CD4-positive, alpha-beta T cell (primary cell): ENCODE measurements around the gene PASK. TPM values are rescaled to one million over a fixed set of nuclear protein-coding genes. Genes with fewer than 3 reads are reported as not detected.

Source experiments
- ATAC-seq: fragments of 200-7000 bp; cut with Tn5 transposase; one replicate; pipeline ENCODE4 v1.10.0; 2022; ENCODE audit warnings: mild to moderate bottlenecking; ENCODE audit not compliant: poor library complexity
- CTCF ChIA-PET: fragments of 350-600 bp; sonication (Branson Sonifier 250); formaldehyde crosslinking; loops from one replicate; lab custom pipeline; 2021; ENCODE audit warnings: antibody characterized with exemption, inconsistent platforms; lab: Charles Lee
- POLR2A ChIA-PET: fragments of 350-600 bp; sonication (Branson Sonifier 250); formaldehyde crosslinking; loops from one replicate; lab custom pipeline; 2021; ENCODE audit warnings: antibody characterized with exemption, inconsistent platforms; lab: Charles Lee
- DNase-seq, 14 experiments: peaks; one replicate each; pipeline ENCODE4 v3.0.0-alpha.2; 2013 to 2020; ENCODE audit warnings: mixed read lengths in 2 of 14
- H3K27ac ChIP-seq, 2 donors: one replicate each; pipeline versions ENCODE4 v1.5.1 to v1.7.0; 2013; ENCODE audit warnings: low read length in 2 of 2, low read depth in 1 of 2, mild to moderate bottlenecking in 1 of 2
- H3K27me3 ChIP-seq, 2 experiments: 1 replicate in 1 of 2; 2 replicates in 1 of 2; pipeline versions ENCODE4 v1.6.1 to v1.7.0; 2013; ENCODE audit warnings: low read length in 2 of 2, control low read depth in 1 of 2, mild to moderate bottlenecking in 1 of 2, moderate library complexity in 1 of 2; ENCODE audit not compliant: insufficient read depth in 2 of 2, control insufficient read depth in 1 of 2
- H3K36me3 ChIP-seq: one replicate; pipeline ENCODE4 v1.6.1; 2013; ENCODE audit warnings: low read length, control low read depth; ENCODE audit not compliant: insufficient read depth
- H3K4me1 ChIP-seq: one replicate; pipeline ENCODE4 v1.6.1; 2013; ENCODE audit warnings: low read length, control low read depth; ENCODE audit not compliant: insufficient read depth
- H3K4me3 ChIP-seq: one replicate; pipeline ENCODE4 v1.5.1; 2013; ENCODE audit warnings: mild to moderate bottlenecking, low read length, moderate library complexity
- H3K9me3 ChIP-seq, 2 experiments: 1 replicate in 1 of 2; 2 replicates in 1 of 2; pipeline versions ENCODE4 v1.6.1 to v1.7.0; 2013; ENCODE audit warnings: low read length in 2 of 2, mild to moderate bottlenecking in 2 of 2, control low read depth in 1 of 2, moderate library complexity in 1 of 2; ENCODE audit not compliant: control insufficient read depth in 1 of 2, insufficient read depth in 1 of 2
- H3K27ac Mint-ChIP-seq: one replicate; pipeline ENCODE4 v1.8.0; 2020; ENCODE audit warnings: mixed read lengths
- H3K27me3 Mint-ChIP-seq: one replicate; pipeline ENCODE4 v1.8.0; 2021; ENCODE audit warnings: mixed read lengths
- H3K36me3 Mint-ChIP-seq: one replicate; pipeline ENCODE4 v1.8.0; 2021; ENCODE audit warnings: low read depth, mixed read lengths
- H3K4me1 Mint-ChIP-seq: one replicate; pipeline ENCODE4 v1.8.0; 2021; ENCODE audit warnings: low read depth, mixed read lengths
- H3K4me3 Mint-ChIP-seq: one replicate; pipeline ENCODE4 v1.8.0; 2020; ENCODE audit warnings: mild to moderate bottlenecking, mixed read lengths
- H3K9me3 Mint-ChIP-seq: one replicate; pipeline ENCODE4 v1.8.0; 2020; ENCODE audit warnings: mixed read lengths
- intact Hi-C, 2 experiments: fragments of 100-400 bp; cut with DNase I in 1 of 2; cut with micrococcal nuclease in 1 of 2; formaldehyde crosslinking; loops; one replicate each; pipeline versions ENCODE4 v1.15.1 to v1.9.0; 2023 to 2025; cut with DNase I, micrococcal nuclease
- total RNA-seq, 174 experiments: library from RNA in 2 of 174; stranded (reverse) in 2 of 174; gene quantifications; one replicate each; pipeline ENCODE4 v1.2.3 and lab custom pipeline; 2021 to 2026
- TF ChIP-seq, protein P1 (sequence below): fragments of 200-600 bp; IDR thresholded peaks from one replicate; pipeline ENCODE4 v1.8.0; 2022; ENCODE audit warnings: antibody characterized with exemption, mild to moderate bottlenecking

Gene PASK
- total RNA-seq, 2 experiments from 2014 or later = 78.0 to 87.9 TPM

DNA sequence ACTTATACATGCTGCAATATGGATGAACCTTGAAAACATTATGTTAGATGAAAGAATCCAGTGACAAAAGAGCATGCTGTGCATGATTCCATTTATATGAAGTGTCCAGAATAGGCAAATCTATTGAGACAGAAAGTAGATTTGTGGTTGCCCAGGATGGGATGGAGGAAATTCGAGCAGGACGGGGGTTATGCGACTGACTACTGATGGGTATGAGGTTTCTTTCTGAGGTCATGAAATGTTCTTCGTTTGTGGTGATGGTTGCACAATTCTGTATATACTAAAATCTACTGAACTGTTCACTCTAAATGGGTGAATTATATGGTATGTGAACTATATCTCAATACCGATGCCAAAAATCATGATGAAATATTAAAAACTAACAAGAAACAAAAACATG lies 28.3 kb downstream of the PASK start:
- TF ChIP-seq, protein P1, sequence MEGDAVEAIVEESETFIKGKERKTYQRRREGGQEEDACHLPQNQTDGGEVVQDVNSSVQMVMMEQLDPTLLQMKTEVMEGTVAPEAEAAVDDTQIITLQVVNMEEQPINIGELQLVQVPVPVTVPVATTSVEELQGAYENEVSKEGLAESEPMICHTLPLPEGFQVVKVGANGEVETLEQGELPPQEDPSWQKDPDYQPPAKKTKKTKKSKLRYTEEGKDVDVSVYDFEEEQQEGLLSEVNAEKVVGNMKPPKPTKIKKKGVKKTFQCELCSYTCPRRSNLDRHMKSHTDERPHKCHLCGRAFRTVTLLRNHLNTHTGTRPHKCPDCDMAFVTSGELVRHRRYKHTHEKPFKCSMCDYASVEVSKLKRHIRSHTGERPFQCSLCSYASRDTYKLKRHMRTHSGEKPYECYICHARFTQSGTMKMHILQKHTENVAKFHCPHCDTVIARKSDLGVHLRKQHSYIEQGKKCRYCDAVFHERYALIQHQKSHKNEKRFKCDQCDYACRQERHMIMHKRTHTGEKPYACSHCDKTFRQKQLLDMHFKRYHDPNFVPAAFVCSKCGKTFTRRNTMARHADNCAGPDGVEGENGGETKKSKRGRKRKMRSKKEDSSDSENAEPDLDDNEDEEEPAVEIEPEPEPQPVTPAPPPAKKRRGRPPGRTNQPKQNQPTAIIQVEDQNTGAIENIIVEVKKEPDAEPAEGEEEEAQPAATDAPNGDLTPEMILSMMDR = no peak
- Mint-ChIP-seq H3K4me1 (peaks cover 18% of the 10 kb centered on the region), H3K36me3 (peaks cover 56% of the 10 kb centered on the region), H3K27me3 (no peaks in the 10 kb centered on the region), H3K4me3 (no peak overlapping the region), H3K9me3 (peaks cover 2% of the 10 kb centered on the region), H3K27ac (no peak overlapping the region)
- H3K9me3 ChIP-seq = no peaks in the 10 kb centered on the region
- ATAC-seq (no peak), DNase-seq (no peak)
- H3K4me1 ChIP-seq = peaks cover 17% of the 10 kb centered on the region
- intact Hi-C loops = no loop called here
- H3K27ac ChIP-seq = no peak overlapping the region
- CTCF ChIA-PET = interaction anchor here (1.2 kb wide), 1 partner anchor 30 kb away, joined by 3 read pairs; the partner anchor contains the start of gene PPP1R7
- H3K4me3 ChIP-seq = no peak overlapping the region
- POLR2A ChIA-PET = interaction anchor here (0.7 to 1.3 kb wide), 3 partner anchors 19 to 28 kb away, joined by 3 to 8 read pairs (median 3); partner anchors contain the start of genes MTERF4 and PASK
- H3K36me3 ChIP-seq = peaks cover 30% of the 10 kb centered on the region
- H3K27me3 ChIP-seq = no peaks in the 10 kb centered on the region

DNA sequence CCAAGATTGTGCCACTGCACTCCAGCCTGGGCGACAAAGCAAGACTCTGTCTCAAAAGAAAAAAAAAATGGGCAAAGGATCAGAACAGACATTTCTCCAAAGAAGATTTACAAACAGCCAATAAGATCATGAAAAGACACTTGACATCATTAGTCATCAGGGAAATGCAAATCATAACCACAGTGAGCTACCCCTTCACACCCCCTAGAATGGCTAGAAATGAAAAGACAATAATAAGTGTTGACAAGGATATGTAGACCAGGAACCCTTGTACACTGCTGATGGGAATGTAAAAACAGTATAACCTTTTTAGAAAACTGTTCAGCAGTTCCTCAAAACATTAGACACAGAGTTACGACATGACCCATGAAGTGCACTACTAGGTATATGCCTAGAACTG lies 28.8 kb downstream of the PASK start:
- no peaks in the 10 kb centered on the region for H3K27me3 Mint-ChIP-seq
- POLR2A ChIA-PET = interaction anchor here (0.7 kb wide), 1 partner anchor 18 kb away, joined by 3 read pairs; the partner anchor contains the start of gene MTERF4
- H3K27ac Mint-ChIP-seq = no peak overlapping the region
- peaks cover 2% of the 10 kb centered on the region for H3K9me3 Mint-ChIP-seq
- no peaks in the 10 kb centered on the region for H3K9me3 ChIP-seq
- no peak overlapping the region for H3K4me3 Mint-ChIP-seq
- H3K36me3 ChIP-seq = peaks cover 34% of the 10 kb centered on the region
- CTCF ChIA-PET = interaction anchor here (1.2 kb wide), 1 partner anchor 30 kb away, joined by 3 read pairs; the partner anchor contains the start of gene PPP1R7
- H3K36me3 Mint-ChIP-seq = peaks cover 57% of the 10 kb centered on the region
- DNase-seq (no peak), ATAC-seq (no peak)
- no peak overlapping the region for H3K4me3 ChIP-seq
- peaks cover 12% of the 10 kb centered on the region for H3K4me1 ChIP-seq
- no peak overlapping the region for H3K27ac ChIP-seq
- H3K27me3 ChIP-seq = no peaks in the 10 kb centered on the region
- intact Hi-C loops = no loop called here
- TF ChIP-seq, protein P1 = no peak
- H3K4me1 Mint-ChIP-seq = peaks cover 18% of the 10 kb centered on the region

DNA sequence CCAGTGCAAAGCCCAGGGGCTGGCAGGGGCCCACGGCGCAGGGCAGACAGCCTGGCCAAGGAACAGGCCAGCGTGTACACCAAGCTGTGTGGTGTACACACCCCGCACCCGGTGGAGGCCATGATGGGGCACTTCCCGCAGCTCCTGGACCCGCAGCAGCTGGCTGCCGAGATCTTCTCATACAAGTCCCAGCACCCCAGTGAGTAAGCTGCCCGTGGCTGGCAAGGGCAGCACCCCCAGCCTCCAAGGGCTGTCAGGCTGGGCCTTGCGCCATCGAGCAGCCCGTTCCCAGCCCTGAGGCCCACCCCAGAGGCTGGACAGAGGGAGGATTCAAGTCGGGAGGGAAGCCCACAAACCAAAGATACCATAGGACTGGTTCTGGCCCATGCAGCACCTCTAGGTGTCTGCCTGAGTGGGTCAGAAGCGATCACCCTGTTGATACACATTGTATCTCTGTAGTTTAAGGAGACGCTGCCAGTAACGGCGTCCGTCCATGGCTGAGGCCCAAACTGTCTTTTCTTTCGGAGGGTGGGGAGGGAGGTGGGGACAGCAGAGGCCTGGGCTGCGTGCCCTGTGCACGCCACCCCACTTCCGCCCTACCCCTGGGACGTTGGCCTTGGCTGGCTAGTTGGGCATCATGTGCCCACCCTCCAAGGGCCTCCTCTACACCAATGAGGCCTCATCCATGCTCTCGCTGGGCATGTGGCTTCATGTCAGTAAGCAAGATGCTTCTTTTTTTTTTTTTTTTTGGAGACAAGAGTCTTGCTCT lies 30.4 kb downstream of the PASK start:
- Histone ChIP-seq H3K9me3 (no peaks in the 10 kb centered on the region), H3K27me3 (no peaks in the 10 kb centered on the region), H3K27ac (no peak overlapping the region), H3K36me3 (peaks cover 45% of the 10 kb centered on the region), H3K4me3 (no peak overlapping the region), H3K4me1 (peaks cover 6% of the 10 kb centered on the region)
- H3K9me3 Mint-ChIP-seq = peaks cover 2% of the 10 kb centered on the region
- H3K4me1 Mint-ChIP-seq = peaks cover 14% of the 10 kb centered on the region
- ATAC-seq (no peak), DNase-seq (no peak)
- TF ChIP-seq, protein P1 = no peak
- H3K27ac Mint-ChIP-seq = no peak overlapping the region
- H3K36me3 Mint-ChIP-seq = peaks cover 69% of the 10 kb centered on the region
- no peaks in the 10 kb centered on the region for H3K27me3 Mint-ChIP-seq
- POLR2A ChIA-PET = interaction anchor here (1.1 kb wide), 1 partner anchor 10 kb away, joined by 3 read pairs; no protein-coding TSS in a partner anchor
- CTCF ChIA-PET = no interaction called here
- intact Hi-C loops = no loop called here
- no peak overlapping the region for H3K4me3 Mint-ChIP-seq
